Measurements from ENCODE around the gene PGAP2. TPM values are rescaled to one million over a fixed set of nuclear protein-coding genes. Genes with fewer than 3 reads are reported as not detected.
"Not testable (repeated sequence)": the region's sequence is repeated elsewhere in the genome, so short reads cannot be mapped to it uniquely, and the experiment has no call there.

PGAP2 gene
- total RNA-seq, 1 donor from 2014 or later: 43.1 TPM

DNA sequence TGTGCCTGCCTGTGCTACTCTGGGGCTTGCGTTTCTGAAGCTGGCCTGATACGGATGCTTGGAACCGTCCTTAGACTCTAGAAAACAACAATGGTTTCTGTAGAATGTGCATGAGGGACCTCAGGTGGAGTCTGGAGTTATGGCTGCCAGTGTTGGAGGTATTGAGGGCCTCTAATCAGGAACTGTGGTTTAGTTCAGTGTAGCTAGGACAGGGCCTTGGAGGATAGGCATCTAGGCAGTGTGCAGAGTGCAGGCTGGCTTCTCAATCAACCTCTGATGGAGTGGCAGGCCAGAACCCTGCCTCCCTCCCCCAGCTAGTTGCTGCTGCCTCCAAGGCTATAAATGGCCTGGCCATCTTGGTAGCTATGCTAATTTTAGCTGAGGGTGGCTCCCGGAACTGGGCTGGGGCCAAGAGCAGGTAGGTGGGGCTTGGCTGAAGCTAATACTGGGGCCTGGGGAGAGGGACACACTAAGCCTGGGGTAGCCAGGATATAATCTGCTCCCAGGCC is 51.1 kb downstream of the PGAP2 start:
- H3K4me3 Mint-ChIP-seq: peak overlapping the region; percentile 44
- no peak overlapping the region for H3K27ac Mint-ChIP-seq
- H3K4me1 Mint-ChIP-seq (ENCODE audit: unreplicated experiment): peaks cover 34% of the 10 kb centered on the region
- peaks cover 4% of the 10 kb centered on the region for H3K36me3 Mint-ChIP-seq
- H3K9me3 Mint-ChIP-seq: peaks cover 5% of the 10 kb centered on the region
- H3K27me3 Mint-ChIP-seq: no peaks in the 10 kb centered on the region
- no peak for DNase-seq (ENCODE audit: extremely low spot score, unreplicated experiment)
- TF ChIP-seq, protein P1, sequence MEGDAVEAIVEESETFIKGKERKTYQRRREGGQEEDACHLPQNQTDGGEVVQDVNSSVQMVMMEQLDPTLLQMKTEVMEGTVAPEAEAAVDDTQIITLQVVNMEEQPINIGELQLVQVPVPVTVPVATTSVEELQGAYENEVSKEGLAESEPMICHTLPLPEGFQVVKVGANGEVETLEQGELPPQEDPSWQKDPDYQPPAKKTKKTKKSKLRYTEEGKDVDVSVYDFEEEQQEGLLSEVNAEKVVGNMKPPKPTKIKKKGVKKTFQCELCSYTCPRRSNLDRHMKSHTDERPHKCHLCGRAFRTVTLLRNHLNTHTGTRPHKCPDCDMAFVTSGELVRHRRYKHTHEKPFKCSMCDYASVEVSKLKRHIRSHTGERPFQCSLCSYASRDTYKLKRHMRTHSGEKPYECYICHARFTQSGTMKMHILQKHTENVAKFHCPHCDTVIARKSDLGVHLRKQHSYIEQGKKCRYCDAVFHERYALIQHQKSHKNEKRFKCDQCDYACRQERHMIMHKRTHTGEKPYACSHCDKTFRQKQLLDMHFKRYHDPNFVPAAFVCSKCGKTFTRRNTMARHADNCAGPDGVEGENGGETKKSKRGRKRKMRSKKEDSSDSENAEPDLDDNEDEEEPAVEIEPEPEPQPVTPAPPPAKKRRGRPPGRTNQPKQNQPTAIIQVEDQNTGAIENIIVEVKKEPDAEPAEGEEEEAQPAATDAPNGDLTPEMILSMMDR (conservative IDR thresholded peaks at IDR 0.05): no peak

DNA sequence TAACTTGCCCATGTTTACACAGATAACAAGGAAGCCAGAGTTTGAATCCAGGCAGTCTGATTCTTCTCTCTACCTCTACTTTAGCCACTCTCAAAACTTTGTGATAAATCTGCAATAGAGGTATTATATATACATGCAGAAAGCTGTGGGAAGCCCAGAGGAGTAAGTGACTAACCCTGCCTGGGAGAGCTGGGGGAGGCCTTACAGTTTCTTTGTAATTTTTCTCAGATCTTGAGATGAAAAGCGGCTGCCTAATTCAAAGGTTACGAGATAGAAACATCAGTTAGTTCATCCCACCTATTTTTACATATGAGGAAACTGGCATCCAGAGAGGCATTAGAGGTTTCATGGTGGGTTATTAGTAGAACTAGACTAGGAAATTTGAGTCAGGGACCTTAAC is 52.0 kb downstream of the PGAP2 start:
- peak overlapping the region; percentile 21 for H3K27ac Mint-ChIP-seq
- peaks cover 33% of the 10 kb centered on the region for H3K4me1 Mint-ChIP-seq (ENCODE audit: unreplicated experiment)
- H3K27me3 Mint-ChIP-seq: no peaks in the 10 kb centered on the region
- DNase-seq (ENCODE audit: extremely low spot score, unreplicated experiment): no peak
- TF ChIP-seq, protein P1 (conservative IDR thresholded peaks at IDR 0.05): no peak
- no peak overlapping the region for H3K4me3 Mint-ChIP-seq
- H3K36me3 Mint-ChIP-seq: peaks cover 4% of the 10 kb centered on the region
- peaks cover 5% of the 10 kb centered on the region for H3K9me3 Mint-ChIP-seq

DNA sequence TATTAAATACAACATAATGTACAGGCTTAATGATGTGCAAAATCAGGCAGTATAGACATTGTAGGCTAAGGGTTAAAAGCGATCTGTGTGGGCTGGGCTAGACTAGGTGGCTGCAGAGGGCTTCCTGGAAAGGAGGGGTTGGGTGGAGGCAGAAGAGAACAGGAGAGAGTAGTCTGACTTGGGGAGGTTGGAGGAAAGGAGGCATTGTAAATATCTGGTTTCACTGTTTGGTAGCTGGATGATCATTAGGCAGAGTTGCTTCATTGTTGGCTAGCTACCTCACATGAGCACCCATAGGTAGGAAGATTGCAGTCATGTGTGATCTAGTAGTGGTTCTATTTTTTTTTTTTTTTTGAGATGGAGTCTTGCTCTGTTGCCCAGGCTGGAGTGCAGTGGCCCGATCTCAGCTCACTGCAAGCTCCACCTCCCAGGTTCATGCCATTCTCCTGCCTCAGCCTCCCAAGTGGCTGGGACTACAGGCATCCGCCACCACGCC is 52.6 kb downstream of the PGAP2 start:
- not testable (repeated sequence) for H3K9me3 Mint-ChIP-seq; DNase-seq (ENCODE audit: extremely low spot score, unreplicated experiment); H3K27me3 Mint-ChIP-seq; H3K36me3 Mint-ChIP-seq
- Mint-ChIP-seq H3K4me1 (ENCODE audit: unreplicated experiment) (peaks cover 38% of the 10 kb centered on the region), H3K27ac (peak overlapping the region; percentile 21), H3K4me3 (peak overlapping the region; percentile 24)

DNA sequence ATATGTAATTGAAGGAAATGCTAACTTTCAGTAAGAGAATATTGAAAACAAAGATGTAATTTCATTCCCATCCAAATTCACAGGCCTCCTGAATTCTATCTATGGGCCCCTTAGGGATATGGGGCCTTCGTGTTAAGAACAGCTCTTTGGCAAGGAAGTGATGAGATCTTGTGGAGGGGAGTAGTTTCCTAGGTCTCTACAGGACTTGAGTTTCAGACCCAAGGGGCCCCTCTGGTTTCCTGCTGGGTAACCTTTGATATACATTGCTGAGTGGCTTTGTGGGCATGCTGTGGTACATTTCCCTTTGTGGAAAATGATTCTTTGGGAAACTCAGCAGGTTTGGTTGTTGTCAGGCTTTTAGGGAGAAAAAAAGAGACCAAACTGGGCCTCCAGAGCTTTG is 53.3 kb downstream of the PGAP2 start:
- Mint-ChIP-seq H3K4me1 (ENCODE audit: unreplicated experiment) (peaks cover 37% of the 10 kb centered on the region), H3K36me3 (peaks cover 4% of the 10 kb centered on the region), H3K27ac (no peak overlapping the region), H3K9me3 (peaks cover 5% of the 10 kb centered on the region), H3K4me3 (no peak overlapping the region), H3K27me3 (no peaks in the 10 kb centered on the region)
- TF ChIP-seq, protein P1 (conservative IDR thresholded peaks at IDR 0.05): no peak
- no peak for DNase-seq (ENCODE audit: extremely low spot score, unreplicated experiment)

DNA sequence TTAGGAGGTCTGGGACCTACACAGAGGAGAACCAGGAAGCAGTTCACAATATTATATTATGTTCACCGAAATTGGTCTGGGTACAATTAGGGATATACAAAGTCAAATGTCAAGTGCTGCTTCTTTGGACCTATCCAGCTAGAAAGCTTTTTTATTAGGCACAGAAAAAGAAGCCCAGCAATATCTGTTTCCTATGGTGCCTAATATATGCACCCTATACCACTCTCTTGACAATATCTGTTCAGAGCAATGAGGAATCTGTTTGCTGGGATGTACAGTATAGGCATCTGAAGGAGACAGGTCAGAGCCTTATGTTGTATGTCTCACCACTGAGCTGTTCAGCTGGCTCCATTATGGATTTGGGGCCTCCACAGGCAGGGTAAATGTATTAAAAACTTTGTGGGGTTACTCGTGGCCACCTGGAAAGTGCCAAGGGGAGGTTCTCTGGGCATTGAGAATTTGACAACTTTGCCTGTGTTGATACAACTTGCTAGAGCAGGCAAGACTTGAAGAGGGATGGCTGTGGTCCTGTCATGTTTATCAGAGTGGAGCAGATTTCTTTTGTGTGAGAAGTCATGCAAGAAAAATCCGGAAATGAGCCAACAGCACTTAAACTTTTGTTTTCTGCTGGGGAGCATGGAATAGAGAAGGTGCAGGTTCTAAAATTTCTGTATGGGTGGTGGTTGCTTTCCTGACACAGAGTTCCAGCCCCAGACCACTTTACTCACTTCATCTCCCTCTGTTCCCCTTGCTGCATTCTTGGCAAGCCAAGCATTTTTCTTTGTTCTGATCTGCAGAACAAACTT is 57.2 kb downstream of the PGAP2 start:
- Mint-ChIP-seq H3K27ac (peak overlapping the region; percentile 71), H3K9me3 (peaks cover 5% of the 10 kb centered on the region), H3K36me3 (peaks cover 9% of the 10 kb centered on the region), H3K4me3 (peak overlapping the region; percentile 21), H3K27me3 (no peaks in the 10 kb centered on the region), H3K4me1 (ENCODE audit: unreplicated experiment) (peaks cover 36% of the 10 kb centered on the region)
- DNase-seq (ENCODE audit: extremely low spot score, unreplicated experiment): no peak
- TF ChIP-seq, protein P1 (conservative IDR thresholded peaks at IDR 0.05): no peak

DNA sequence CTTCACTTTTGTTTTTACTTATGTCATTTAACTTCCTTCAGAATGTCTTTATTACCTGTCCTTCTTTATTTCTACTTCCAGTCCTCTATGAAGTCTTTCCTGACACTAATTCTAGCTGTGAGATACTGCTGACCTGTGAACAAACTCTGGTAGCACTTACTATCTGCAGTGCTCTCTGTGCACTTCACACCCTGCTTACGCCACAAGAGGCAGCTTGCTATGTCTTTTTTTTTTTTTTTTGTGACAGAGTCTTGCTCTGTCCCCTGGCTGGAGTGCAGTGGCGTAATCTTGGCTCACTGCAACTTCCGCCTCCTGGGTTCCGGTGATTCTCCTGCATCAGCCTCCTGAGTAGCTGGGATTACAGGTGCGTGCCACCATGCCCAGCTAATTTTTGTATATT is 57.8 kb downstream of the PGAP2 start:
- Mint-ChIP-seq H3K36me3 (peaks cover 5% of the 10 kb centered on the region), H3K27me3 (no peaks in the 10 kb centered on the region), H3K27ac (peak overlapping the region; percentile 71), H3K4me1 (ENCODE audit: unreplicated experiment) (peaks cover 31% of the 10 kb centered on the region), H3K9me3 (no peaks in the 10 kb centered on the region), H3K4me3 (peak overlapping the region; percentile 21)
- no peak for DNase-seq (ENCODE audit: extremely low spot score, unreplicated experiment)
- TF ChIP-seq, protein P1 (conservative IDR thresholded peaks at IDR 0.05): no peak

All from type B pancreatic cell (in vitro differentiated cells).